Progenitor cell of endocrine pancreas (in vitro differentiated cells): Measurements from ENCODE around the gene TLK1. TPM values are rescaled to one million over a fixed set of nuclear protein-coding genes. Genes with fewer than 3 reads are reported as not detected.

ENCODE experiments used
- DNase-seq: peaks from one replicate; pipeline ENCODE4 v3.0.0; 2021; ENCODE audit warnings: low spot score; ENCODE audit not compliant: unreplicated experiment
- H3K27ac Mint-ChIP-seq: 2 replicates; pipeline ENCODE4 v1.8.0; 2021; ENCODE audit warnings: mild to moderate bottlenecking, moderate library complexity, mixed read lengths
- H3K27me3 Mint-ChIP-seq: 2 replicates; pipeline ENCODE4 v1.8.0; 2021; ENCODE audit warnings: mixed read lengths
- H3K36me3 Mint-ChIP-seq: 2 replicates; pipeline ENCODE4 v1.8.0; 2022; ENCODE audit warnings: mixed read lengths; ENCODE audit not compliant: insufficient read depth
- H3K4me1 Mint-ChIP-seq: 2 replicates; pipeline ENCODE4 v1.8.0; 2021; ENCODE audit warnings: low read depth, mixed read lengths
- H3K4me3 Mint-ChIP-seq: 2 replicates; pipeline ENCODE4 v1.8.0; 2021; ENCODE audit warnings: low read depth, mild to moderate bottlenecking, moderate library complexity, mixed read lengths
- H3K9me3 Mint-ChIP-seq: 2 replicates; pipeline ENCODE4 v1.8.0; 2021; ENCODE audit warnings: low read depth, mixed read lengths
- total RNA-seq: library from RNA; stranded (reverse); gene quantifications from 2 replicates; pipeline ENCODE4 v1.2.1, GENCODE V29; 2021
- TF ChIP-seq, protein P1 (sequence below): fragments of 200-600 bp; sonication (generic); IDR thresholded peaks from one replicate; pipeline ENCODE4 v1.5.0; 2021; ENCODE audit warnings: antibody characterized with exemption, mild to moderate bottlenecking; ENCODE audit not compliant: unreplicated experiment

The TLK1 gene
- total RNA-seq, 1 donor from 2014 or later, result 75.2 TPM

DNA sequence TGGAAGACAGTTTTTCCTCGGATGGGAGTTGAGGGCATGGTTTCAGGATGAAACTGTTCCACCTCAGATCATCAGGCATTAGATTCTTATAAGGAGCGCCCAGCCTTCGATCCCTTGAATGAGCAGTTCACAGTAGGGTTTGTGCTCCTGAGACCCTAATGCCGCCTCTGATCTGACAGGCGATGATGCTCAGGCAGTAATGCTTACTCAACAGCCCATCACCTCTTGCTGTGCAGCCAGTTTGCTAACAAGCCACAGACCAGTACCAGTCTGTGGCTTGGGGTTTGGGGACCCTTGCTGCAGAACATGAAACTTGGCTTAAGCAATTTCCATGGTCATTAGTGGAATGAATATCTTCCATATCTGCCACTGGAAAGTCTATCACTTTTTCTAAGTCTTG is 175.3 kb downstream of the TLK1 start:
- no peak for DNase-seq
- Mint-ChIP-seq H3K27ac (no peak overlapping the region), H3K36me3 (peaks cover 4% of the 10 kb centered on the region), H3K27me3 (peaks cover 22% of the 10 kb centered on the region), H3K4me3 (no peak overlapping the region), H3K4me1 (no peaks in the 10 kb centered on the region), H3K9me3 (no peaks in the 10 kb centered on the region)
- TF ChIP-seq, protein P1, sequence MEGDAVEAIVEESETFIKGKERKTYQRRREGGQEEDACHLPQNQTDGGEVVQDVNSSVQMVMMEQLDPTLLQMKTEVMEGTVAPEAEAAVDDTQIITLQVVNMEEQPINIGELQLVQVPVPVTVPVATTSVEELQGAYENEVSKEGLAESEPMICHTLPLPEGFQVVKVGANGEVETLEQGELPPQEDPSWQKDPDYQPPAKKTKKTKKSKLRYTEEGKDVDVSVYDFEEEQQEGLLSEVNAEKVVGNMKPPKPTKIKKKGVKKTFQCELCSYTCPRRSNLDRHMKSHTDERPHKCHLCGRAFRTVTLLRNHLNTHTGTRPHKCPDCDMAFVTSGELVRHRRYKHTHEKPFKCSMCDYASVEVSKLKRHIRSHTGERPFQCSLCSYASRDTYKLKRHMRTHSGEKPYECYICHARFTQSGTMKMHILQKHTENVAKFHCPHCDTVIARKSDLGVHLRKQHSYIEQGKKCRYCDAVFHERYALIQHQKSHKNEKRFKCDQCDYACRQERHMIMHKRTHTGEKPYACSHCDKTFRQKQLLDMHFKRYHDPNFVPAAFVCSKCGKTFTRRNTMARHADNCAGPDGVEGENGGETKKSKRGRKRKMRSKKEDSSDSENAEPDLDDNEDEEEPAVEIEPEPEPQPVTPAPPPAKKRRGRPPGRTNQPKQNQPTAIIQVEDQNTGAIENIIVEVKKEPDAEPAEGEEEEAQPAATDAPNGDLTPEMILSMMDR, result no peak

DNA sequence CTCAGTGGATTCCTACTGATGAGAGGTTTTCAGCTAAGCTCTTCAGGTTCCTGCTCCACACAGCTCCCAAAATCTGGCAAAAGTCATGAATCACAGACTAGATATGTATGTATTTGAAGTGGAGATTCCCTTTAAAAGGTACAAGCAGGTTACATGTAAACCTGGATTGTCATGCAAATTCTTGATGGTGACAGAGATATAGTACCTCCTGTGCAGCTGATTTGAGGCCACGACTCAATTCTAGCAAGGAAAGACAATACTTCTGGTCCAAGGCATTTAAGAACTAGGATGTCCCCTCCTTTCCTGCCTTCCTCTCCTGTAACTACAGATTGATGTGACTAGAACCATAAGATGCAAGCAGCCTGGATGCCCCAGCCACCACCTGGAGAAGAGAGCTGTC is 176.6 kb downstream of the TLK1 start:
- no peaks in the 10 kb centered on the region for H3K9me3 Mint-ChIP-seq
- H3K36me3 Mint-ChIP-seq, result peaks cover 4% of the 10 kb centered on the region
- no peaks in the 10 kb centered on the region for H3K4me1 Mint-ChIP-seq
- TF ChIP-seq, protein P1, result no peak
- no peak for DNase-seq
- H3K4me3 Mint-ChIP-seq, result no peak overlapping the region
- peaks cover 31% of the 10 kb centered on the region for H3K27me3 Mint-ChIP-seq
- no peak overlapping the region for H3K27ac Mint-ChIP-seq

DNA sequence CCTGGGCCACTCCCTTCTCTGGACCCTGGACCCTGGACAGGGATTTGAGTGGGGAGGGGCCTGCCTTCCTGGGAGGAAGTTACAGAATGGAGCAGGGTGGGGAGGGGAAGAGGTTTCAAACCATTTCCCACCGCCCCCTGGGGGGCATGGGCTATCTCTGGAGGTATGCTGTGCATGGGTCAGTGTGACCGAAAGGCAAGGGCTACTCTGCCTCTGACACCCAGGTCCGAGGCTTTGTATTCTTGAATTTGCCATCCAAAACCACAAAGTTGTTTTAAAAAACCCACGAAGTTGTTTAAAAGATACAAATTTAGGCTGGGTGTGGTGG is 184.8 kb downstream of the TLK1 start:
- TF ChIP-seq, protein P1, result no peak
- H3K36me3 Mint-ChIP-seq, result peaks cover 2% of the 10 kb centered on the region

DNA sequence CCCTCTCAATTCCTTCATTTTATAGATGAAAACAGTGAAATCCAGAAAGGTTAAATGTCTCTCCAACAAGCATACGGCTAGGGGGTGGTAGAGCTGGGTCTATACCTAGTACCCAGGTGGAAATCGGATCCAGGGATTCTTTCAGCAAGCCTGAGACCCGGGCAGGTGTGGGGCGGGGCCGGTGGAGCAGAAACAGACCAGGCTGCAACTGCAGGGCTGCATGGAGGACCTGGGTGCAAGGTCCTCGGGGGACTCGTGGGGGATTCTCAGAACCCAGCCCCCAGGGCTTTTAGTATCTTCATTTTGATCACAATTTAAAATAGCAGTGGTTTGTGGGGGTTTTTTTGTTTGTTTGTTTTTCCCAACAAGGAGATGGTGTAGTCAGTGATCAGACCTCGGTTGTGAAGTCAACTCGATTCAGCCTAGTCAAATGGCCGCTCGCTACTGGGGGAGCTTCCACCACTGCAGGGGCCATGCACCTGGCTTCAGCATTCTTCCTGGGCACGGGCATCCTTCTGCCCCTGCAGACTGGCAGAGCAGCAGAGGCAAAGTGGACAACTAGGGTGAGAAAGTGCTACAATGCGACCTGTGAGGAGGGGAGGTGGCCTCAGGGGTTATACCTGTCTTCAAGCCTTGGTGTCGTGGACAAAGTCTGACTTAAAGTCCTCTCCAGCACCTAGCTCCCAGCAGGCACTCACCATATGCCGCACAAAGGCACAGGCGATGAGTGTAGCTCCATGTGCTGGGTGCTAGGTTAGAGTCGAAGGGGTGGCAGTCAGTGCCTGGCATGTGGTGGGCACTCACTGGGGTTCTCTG is 185.4 kb downstream of the TLK1 start:
- TF ChIP-seq, protein P1, result no peak
- no peak for DNase-seq
- peak overlapping the region; percentile 64 for H3K27ac Mint-ChIP-seq
- no peak overlapping the region for H3K4me3 Mint-ChIP-seq
- H3K36me3 Mint-ChIP-seq, result peaks cover 2% of the 10 kb centered on the region
- H3K9me3 Mint-ChIP-seq, result no peaks in the 10 kb centered on the region
- H3K4me1 Mint-ChIP-seq, result peaks cover 11% of the 10 kb centered on the region
- peaks cover 23% of the 10 kb centered on the region for H3K27me3 Mint-ChIP-seq

More for the DNA sequence above, 184.8 kb downstream of the TLK1 start:
- no peak overlapping the region for H3K4me3 Mint-ChIP-seq
- DNase-seq, result no peak
- H3K27me3 Mint-ChIP-seq, result peaks cover 26% of the 10 kb centered on the region
- H3K9me3 Mint-ChIP-seq, result no peaks in the 10 kb centered on the region
- peaks cover 11% of the 10 kb centered on the region for H3K4me1 Mint-ChIP-seq
- no peak overlapping the region for H3K27ac Mint-ChIP-seq

DNA sequence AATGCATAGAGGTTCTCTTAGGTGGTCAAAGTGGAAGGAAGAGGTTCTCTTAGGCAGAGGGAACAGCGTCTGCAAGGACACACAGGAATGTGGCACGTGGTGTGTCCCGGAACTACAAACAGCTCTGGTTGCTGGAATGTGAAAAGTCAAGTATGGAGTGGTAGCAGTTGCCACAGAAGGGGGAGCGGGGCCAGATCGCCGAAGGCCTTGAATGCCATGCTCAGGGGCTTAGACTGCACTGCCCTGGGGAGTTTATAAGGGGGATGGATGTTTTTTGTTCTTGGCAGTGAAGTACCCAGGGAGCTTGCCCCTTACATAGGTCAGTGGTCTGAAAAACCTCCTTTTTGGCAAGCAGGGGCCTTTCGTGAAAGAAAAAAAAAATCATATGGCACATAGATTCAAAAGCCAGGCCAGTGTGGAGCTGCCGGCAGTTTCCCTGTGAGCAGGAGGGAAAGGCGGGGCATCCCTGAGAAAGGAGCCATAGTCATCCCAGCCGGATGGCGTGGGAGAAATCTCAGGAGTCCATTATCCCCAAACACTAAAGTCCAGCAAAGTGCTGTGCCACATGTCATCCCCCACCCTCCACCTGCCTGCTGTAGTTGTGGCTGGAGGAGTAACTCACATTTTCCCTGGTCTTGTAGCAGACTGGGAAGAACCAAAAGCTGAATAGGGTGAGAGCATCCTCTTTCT is 186.2 kb downstream of the TLK1 start:
- Mint-ChIP-seq H3K4me1 (peaks cover 18% of the 10 kb centered on the region), H3K36me3 (peaks cover 2% of the 10 kb centered on the region), H3K27me3 (peaks cover 18% of the 10 kb centered on the region), H3K9me3 (no peaks in the 10 kb centered on the region), H3K4me3 (peak overlapping the region; percentile 63), H3K27ac (peak overlapping the region; percentile 67)
- TF ChIP-seq, protein P1, result no peak
- no peak for DNase-seq
